ENCODE data around the gene SOX5. TPM values are rescaled to one million over a fixed set of nuclear protein-coding genes. Genes with fewer than 3 reads are reported as not detected.
"Not testable (repeated sequence)": the region's sequence is repeated elsewhere in the genome, so short reads cannot be mapped to it uniquely, and the experiment has no call there.

The SOX5 gene
- total RNA-seq, 1 donor from 2014 or later: 2.9 TPM

DNA sequence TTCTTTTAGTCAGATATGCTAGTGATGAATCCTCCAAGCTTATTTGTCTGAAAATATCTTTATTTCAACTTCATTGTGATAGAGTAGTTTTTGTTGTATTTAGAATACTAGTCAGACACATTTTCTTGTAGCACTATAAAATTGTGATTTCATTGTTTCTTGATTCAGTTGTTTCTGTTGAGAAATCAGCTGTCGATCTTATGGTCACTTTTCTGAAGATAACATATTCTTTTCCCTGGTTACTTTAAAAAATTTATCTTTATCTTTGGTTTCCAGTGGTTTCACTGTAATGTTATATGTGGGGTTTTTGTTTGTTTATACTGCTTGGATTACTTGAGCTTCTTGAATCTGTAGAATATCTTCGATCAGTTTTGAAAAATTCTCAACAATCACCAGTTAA lies 426.1 kb downstream of the SOX5 start:
- no peak overlapping the region for H3K27ac ChIP-seq (replicated peaks)
- no peaks in the 10 kb centered on the region for H3K36me3 ChIP-seq
- intact Hi-C loops (cut with micrococcal nuclease): no loop called here
- DNase-seq: no peak
- H3K4me3 ChIP-seq: no peak overlapping the region
- no peaks in the 10 kb centered on the region for H3K27me3 ChIP-seq (ENCODE audit: low read depth)
- TF ChIP-seq, protein P1, sequence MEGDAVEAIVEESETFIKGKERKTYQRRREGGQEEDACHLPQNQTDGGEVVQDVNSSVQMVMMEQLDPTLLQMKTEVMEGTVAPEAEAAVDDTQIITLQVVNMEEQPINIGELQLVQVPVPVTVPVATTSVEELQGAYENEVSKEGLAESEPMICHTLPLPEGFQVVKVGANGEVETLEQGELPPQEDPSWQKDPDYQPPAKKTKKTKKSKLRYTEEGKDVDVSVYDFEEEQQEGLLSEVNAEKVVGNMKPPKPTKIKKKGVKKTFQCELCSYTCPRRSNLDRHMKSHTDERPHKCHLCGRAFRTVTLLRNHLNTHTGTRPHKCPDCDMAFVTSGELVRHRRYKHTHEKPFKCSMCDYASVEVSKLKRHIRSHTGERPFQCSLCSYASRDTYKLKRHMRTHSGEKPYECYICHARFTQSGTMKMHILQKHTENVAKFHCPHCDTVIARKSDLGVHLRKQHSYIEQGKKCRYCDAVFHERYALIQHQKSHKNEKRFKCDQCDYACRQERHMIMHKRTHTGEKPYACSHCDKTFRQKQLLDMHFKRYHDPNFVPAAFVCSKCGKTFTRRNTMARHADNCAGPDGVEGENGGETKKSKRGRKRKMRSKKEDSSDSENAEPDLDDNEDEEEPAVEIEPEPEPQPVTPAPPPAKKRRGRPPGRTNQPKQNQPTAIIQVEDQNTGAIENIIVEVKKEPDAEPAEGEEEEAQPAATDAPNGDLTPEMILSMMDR (IDR thresholded peaks at IDR 0.05; ENCODE audit: borderline replicate concordance): no peak
- H3K4me1 ChIP-seq: no peaks in the 10 kb centered on the region
- H3K9me3 ChIP-seq (replicated peaks): peaks cover 12% of the 10 kb centered on the region

DNA sequence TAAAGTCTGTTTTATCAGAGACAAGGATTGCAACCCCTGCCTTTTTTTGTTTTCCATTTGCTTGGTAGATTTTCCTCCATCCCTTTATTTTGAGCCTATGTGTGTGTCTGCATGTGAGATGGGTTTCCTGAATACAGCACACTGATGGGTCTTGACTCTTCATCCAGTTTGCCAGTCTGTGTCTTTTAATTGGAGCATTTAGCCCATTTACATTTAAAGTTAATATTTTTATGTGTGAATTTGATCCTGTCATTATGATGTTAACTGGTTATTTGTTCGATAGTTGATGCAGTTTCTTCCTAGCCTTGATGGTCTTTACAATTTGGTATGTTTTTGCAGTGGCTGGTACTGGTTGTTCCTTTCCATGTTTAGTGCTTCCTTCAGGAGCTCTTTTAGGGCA lies 430.0 kb downstream of the SOX5 start:
- intact Hi-C loops (cut with micrococcal nuclease); H3K4me1 ChIP-seq; H3K27ac ChIP-seq (replicated peaks); H3K36me3 ChIP-seq; H3K4me3 ChIP-seq; DNase-seq; H3K27me3 ChIP-seq (ENCODE audit: low read depth): not testable (repeated sequence)
- peaks cover 25% of the 10 kb centered on the region for H3K9me3 ChIP-seq (replicated peaks)

DNA sequence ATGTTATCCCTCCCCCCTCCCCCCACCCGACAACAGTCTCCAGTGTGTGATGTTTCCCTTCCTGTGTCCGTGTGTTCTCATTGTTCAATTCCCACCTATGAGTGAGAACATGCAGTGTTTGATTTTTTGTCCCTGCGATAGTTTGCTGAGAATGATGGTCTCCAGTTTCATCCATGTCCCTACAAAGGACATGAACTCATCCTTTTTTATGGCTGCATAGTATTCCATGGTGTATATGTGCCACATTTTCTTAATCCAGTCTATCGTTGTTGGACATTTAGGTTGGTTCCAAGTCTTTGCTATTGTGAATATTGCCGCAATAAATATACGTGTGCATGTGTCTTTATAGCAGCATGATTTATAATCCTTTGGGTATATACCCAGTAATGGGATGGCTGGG lies 433.7 kb downstream of the SOX5 start:
- H3K27ac ChIP-seq (replicated peaks); H3K4me1 ChIP-seq; H3K27me3 ChIP-seq (ENCODE audit: low read depth); H3K36me3 ChIP-seq; intact Hi-C loops (cut with micrococcal nuclease); DNase-seq; H3K4me3 ChIP-seq: not testable (repeated sequence)
- peaks cover 31% of the 10 kb centered on the region for H3K9me3 ChIP-seq (replicated peaks)

DNA sequence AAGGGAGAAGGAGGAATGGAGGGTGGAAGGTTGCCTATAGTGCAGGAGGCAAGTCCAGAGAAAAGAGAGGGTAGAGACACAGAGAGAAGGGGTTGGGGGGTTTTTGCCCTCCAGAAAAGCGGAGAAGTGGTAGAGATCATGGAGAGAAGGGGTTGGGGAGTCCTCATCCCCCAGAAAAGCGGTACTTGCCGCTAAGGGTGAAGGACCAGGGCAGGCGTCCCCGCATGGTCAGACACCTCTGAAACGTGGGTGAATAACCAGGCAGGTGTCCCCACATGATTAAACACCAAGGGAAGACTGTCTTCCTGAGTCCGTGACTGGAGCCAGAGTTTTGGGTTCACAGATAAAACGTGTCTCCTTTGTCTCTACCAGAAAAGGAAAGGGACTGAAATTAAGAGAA lies 439.0 kb downstream of the SOX5 start:
- no peak overlapping the region for H3K4me3 ChIP-seq
- TF ChIP-seq, protein P1 (IDR thresholded peaks at IDR 0.05; ENCODE audit: borderline replicate concordance): no peak
- H3K4me1 ChIP-seq: no peaks in the 10 kb centered on the region
- no peaks in the 10 kb centered on the region for H3K27me3 ChIP-seq (ENCODE audit: low read depth)
- H3K27ac ChIP-seq (replicated peaks): no peak overlapping the region
- intact Hi-C loops (cut with micrococcal nuclease): no loop called here
- no peaks in the 10 kb centered on the region for H3K36me3 ChIP-seq
- peaks cover 27% of the 10 kb centered on the region for H3K9me3 ChIP-seq (replicated peaks)
- no peak for DNase-seq

DNA sequence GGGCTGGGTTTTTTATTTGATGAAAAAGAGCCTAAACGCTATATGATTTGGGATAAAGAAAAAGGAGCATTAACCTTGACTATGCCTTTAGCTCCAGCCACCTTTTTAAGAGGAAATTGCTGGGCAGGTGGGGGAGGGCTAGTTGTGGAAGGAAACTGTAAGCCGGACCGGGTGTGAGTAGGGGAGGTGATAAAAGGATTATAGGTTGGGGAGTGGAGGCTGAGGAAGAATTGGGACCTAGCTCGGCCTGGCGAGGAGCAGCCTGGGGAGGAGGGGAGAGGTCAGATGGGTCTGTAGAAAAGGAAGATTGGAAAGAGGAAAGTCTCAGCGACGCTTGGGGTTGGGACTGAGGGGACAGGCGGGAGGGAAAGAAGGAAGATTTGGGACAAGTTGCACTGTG lies 439.6 kb downstream of the SOX5 start:
- H3K27me3 ChIP-seq (ENCODE audit: low read depth); H3K4me1 ChIP-seq; intact Hi-C loops (cut with micrococcal nuclease); H3K36me3 ChIP-seq; H3K4me3 ChIP-seq; H3K27ac ChIP-seq (replicated peaks); DNase-seq: not testable (repeated sequence)
- peaks cover 21% of the 10 kb centered on the region for H3K9me3 ChIP-seq (replicated peaks)

DNA sequence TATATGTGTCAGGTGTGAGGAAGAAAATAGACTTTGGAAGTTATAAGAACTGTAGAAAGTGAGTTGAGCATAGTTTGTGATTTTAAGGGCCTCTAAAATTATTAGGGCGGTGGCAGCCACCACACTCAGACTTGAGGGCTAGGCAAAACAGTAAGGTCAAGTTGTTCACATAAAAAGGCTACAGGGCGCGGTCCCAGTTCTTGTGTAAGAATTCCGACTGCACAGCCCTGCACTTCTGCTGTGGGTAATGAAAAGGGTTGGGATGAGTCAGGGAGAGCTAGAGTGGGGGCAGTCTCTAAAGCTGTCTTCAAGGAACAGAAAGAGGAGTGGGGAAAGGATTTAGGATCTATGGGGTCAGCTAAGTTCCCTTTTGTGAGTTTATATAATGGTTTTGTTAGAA lies 441.7 kb downstream of the SOX5 start:
- H3K4me1 ChIP-seq; H3K4me3 ChIP-seq; H3K27me3 ChIP-seq (ENCODE audit: low read depth); H3K27ac ChIP-seq (replicated peaks); H3K36me3 ChIP-seq; H3K9me3 ChIP-seq (replicated peaks); DNase-seq; intact Hi-C loops (cut with micrococcal nuclease): not testable (repeated sequence)

DNA sequence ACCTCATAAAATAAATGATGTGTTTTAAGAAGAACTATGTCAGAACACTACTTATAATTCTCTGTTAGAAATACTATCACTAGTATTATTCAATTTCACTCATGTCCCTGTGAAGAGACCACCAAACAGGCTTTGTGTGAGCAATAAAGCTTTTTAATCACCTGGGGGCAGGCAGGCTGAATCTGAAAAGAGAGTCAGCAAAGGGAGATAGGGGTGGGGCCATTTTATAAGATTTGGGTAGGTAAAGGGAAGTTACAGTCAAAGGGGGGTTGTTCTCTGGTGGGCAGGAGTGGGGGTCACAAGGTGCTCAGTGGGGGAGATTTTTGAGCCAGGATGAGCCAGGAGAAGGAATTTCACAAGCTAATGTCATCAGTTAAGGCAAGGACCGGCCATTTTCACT lies 443.7 kb downstream of the SOX5 start:
- H3K4me1 ChIP-seq; H3K4me3 ChIP-seq; H3K9me3 ChIP-seq (replicated peaks); DNase-seq; H3K27ac ChIP-seq (replicated peaks); H3K36me3 ChIP-seq; intact Hi-C loops (cut with micrococcal nuclease); H3K27me3 ChIP-seq (ENCODE audit: low read depth): not testable (repeated sequence)

DNA sequence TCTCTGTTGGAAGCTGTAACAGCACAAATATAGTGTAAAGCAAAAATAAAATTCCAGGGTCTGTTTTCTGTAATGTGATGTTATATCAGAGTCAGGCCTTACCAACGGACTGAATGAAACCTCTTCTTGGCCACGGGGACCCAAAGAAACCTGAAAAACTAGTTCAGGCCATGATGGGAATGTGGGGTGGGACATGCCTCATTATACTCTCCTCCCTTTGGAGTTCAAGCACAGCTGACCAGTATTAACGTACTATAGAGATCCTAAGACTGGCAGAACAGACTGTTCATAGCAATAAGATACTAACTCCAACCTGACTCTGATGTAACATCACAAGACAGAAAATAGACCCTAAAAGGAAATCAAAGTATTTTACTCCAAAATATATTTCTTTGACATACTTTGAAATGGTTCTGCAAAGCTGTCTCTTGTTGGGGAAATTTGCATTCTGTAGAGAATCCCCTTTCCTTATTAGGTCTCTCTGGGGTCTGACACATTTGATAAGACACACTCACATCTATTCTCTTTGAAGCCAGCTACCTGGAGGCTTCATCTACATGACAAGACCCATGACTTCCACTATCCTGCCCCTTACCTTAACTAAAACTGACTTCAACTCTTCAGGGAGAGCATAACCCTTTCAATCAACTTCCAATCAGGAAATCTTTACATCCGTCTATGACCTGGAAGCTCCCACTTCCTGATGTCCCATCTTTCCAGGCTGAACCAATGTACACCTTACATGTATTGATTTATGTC lies 444.6 kb downstream of the SOX5 start:
- no peak for DNase-seq
- TF ChIP-seq, protein P1 (IDR thresholded peaks at IDR 0.05; ENCODE audit: borderline replicate concordance): no peak
- H3K4me3 ChIP-seq: no peak overlapping the region
- H3K4me1 ChIP-seq: no peaks in the 10 kb centered on the region
- H3K27me3 ChIP-seq (ENCODE audit: low read depth): no peaks in the 10 kb centered on the region
- no peaks in the 10 kb centered on the region for H3K36me3 ChIP-seq
- intact Hi-C loops (cut with micrococcal nuclease): no loop called here
- H3K9me3 ChIP-seq (replicated peaks): peaks cover 6% of the 10 kb centered on the region
- no peak overlapping the region for H3K27ac ChIP-seq (replicated peaks)

All from left ventricle myocardium inferior (tissue), 1 donor.